ENCODE data around the gene SLC22A16. TPM values are rescaled to one million over a fixed set of nuclear protein-coding genes. Genes with fewer than 3 reads are reported as not detected.
"Not testable (repeated sequence)": the region's sequence is repeated elsewhere in the genome, so short reads cannot be mapped to it uniquely, and the experiment has no call there.

Gene SLC22A16
- polyA plus RNA-seq, 3 donors: 0.49 to 0.83 (median 0.50) TPM

- not testable (repeated sequence) for DNase-seq (ENCODE audit: low read depth in 3 of 3, low spot score in 2 of 3)
These were observed 18.7 kb downstream of the SLC22A16 start for GRCh38 chr6:110457567-110458175.

GRCh38 chr6:110456694-110457093 is 19.7 kb downstream of the SLC22A16 start:
- DNase-seq (ENCODE audit: low read depth in 3 of 3, low spot score in 2 of 3): no peak

GRCh38 chr6:110449541-110449895 is 26.9 kb downstream of the SLC22A16 start:
- no peak for DNase-seq (ENCODE audit: low read depth in 3 of 3, low spot score in 2 of 3)

GRCh38 chr6:110448846-110449540 is 27.4 kb downstream of the SLC22A16 start:
- no peak for DNase-seq (ENCODE audit: low read depth in 3 of 3, low spot score in 2 of 3)

- no peak for DNase-seq (ENCODE audit: low read depth in 3 of 3, low spot score in 2 of 3)
These were observed 28.7 kb downstream of the SLC22A16 start for GRCh38 chr6:110447761-110448160.

- no peak for DNase-seq (ENCODE audit: low read depth in 3 of 3, low spot score in 2 of 3)
These were observed 30.0 kb downstream of the SLC22A16 start for GRCh38 chr6:110446405-110446804.

- DNase-seq (ENCODE audit: low read depth in 3 of 3, low spot score in 2 of 3): no peak
These were observed 36.4 kb downstream of the SLC22A16 start for GRCh38 chr6:110440026-110440425.

GRCh38 chr6:110439356-110439755 is 37.1 kb downstream of the SLC22A16 start:
- DNase-seq (ENCODE audit: low read depth in 3 of 3, low spot score in 2 of 3): no peak

- no peak for DNase-seq (ENCODE audit: low read depth in 3 of 3, low spot score in 2 of 3)
These were observed 41.3 kb downstream of the SLC22A16 start for GRCh38 chr6:110434961-110435602.

GRCh38 chr6:110432285-110432900 is 44.0 kb downstream of the SLC22A16 start:
- no peak for DNase-seq (ENCODE audit: low read depth in 3 of 3, low spot score in 2 of 3)

- no peak for DNase-seq (ENCODE audit: low read depth in 3 of 3, low spot score in 2 of 3)
These were observed 45.7 kb downstream of the SLC22A16 start for GRCh38 chr6:110430741-110431140.

- DNase-seq (ENCODE audit: low read depth in 3 of 3, low spot score in 2 of 3): no peak
These were observed 46.2 kb downstream of the SLC22A16 start for GRCh38 chr6:110430236-110430635.

GRCh38 chr6:110428153-110428552 is 48.3 kb downstream of the SLC22A16 start:
- no peak for DNase-seq (ENCODE audit: low read depth in 3 of 3, low spot score in 2 of 3)

GRCh38 chr6:110425816-110426215 is 50.6 kb downstream of the SLC22A16 start:
- no peak for DNase-seq (ENCODE audit: low read depth in 3 of 3, low spot score in 2 of 3)

GRCh38 chr6:110422444-110422822 is 54.0 kb downstream of the SLC22A16 start:
- DNase-seq (ENCODE audit: low read depth in 3 of 3, low spot score in 2 of 3): no peak

- DNase-seq (ENCODE audit: low read depth in 3 of 3, low spot score in 2 of 3): no peak
These were observed 54.5 kb downstream of the SLC22A16 start for GRCh38 chr6:110421749-110422443.

- DNase-seq (ENCODE audit: low read depth in 3 of 3, low spot score in 2 of 3): peak in 1 of 3 donors; percentile 16
These were observed 57.2 kb downstream of the SLC22A16 start for GRCh38 chr6:110419028-110419739.

- DNase-seq (ENCODE audit: low read depth in 3 of 3, low spot score in 2 of 3): no peak
These were observed 57.8 kb downstream of the SLC22A16 start for GRCh38 chr6:110418594-110418993.

GRCh38 chr6:110415086-110415916 is 61.1 kb downstream of the SLC22A16 start, which contains the start of gene DDO:
DDO (minus strand) TSS chr6:110415575; CDS start chr6:110413462, 2,113 bp downstream.
- no peak for DNase-seq (ENCODE audit: low read depth in 3 of 3, low spot score in 2 of 3)

Measured in right renal cortex interstitium (tissue), 3 donors.